HEK293 (cell line): ENCODE measurements around the gene RPS6KA2.

Experiments used
- CTCF ChIP-seq: fragments of 450-650 bp; formaldehyde crosslinking; IDR thresholded peaks from 2 replicates; pipeline ENCODE4 v1.5.1; 2016; ENCODE audit warnings: missing biosample characterization, missing genetic modification characterization
- YY1 ChIP-seq: fragments of 450-650 bp; formaldehyde crosslinking; IDR thresholded peaks from 2 replicates; pipeline ENCODE4 v1.5.1; 2018; ENCODE audit warnings: missing biosample characterization, missing genetic modification characterization
- ZBTB7A ChIP-seq: fragments of 450-650 bp; formaldehyde crosslinking; IDR thresholded peaks from 2 replicates; pipeline ENCODE4 v1.5.1; 2016; ENCODE audit warnings: low read depth, missing biosample characterization, missing genetic modification characterization
- ZNF146 ChIP-seq: fragments of 450-650 bp; formaldehyde crosslinking; IDR thresholded peaks from 2 replicates; pipeline ENCODE4 v1.5.1; 2016; ENCODE audit warnings: missing biosample characterization, missing genetic modification characterization
- ZNF16 ChIP-seq: fragments of 450-650 bp; formaldehyde crosslinking; IDR thresholded peaks from 2 replicates; pipeline ENCODE4 v1.5.1; 2016; ENCODE audit warnings: low read depth, missing biosample characterization, missing genetic modification characterization
- TF ChIP-seq, protein P1 (sequence below): fragments of 450-650 bp; formaldehyde crosslinking; IDR thresholded peaks from 2 replicates; pipeline ENCODE4 v1.5.1; 2017; ENCODE audit warnings: missing biosample characterization, missing genetic modification characterization

DNA sequence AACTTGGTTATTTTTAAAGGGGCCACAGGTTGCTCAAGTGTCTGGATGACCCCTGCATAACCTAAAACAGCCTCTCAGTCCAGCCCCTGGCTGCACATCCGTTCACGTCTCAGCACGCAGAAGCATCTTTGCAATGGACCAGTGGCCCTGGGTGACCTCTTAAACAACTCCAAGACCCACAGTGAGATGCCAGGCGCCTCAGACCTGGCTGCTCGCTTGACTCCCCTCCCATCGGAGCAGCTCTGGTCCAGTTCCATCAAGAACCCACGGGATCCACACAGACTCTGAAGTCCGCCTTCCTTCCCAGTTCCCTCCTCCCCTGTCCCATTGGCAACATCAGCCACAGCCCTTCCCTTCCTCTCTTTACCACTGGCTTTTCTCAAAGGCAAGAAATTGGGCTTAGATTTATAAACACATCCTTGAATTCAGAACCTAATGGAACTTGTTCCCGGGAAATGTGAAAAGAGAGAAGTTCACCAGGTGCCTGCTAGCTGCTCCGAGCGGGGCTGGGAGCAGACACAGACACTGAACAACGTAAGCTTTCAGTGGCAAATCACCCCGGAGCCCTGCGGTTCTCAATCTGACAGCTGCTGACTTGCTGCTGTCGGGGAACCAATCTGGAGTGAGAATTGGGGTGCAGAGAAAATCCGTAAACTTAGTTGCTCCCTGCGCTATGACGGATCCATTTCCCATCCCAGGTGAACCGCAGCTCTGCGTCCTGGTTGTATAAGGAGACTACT is 204.7 kb downstream of the RPS6KA2 start:
- no peak for TF ChIP-seq CTCF
- no peak for TF ChIP-seq ZBTB7A
- no peak for TF ChIP-seq ZNF146 (tag by site-specific recombination)
- TF ChIP-seq YY1: no peak
- TF ChIP-seq, protein P1, sequence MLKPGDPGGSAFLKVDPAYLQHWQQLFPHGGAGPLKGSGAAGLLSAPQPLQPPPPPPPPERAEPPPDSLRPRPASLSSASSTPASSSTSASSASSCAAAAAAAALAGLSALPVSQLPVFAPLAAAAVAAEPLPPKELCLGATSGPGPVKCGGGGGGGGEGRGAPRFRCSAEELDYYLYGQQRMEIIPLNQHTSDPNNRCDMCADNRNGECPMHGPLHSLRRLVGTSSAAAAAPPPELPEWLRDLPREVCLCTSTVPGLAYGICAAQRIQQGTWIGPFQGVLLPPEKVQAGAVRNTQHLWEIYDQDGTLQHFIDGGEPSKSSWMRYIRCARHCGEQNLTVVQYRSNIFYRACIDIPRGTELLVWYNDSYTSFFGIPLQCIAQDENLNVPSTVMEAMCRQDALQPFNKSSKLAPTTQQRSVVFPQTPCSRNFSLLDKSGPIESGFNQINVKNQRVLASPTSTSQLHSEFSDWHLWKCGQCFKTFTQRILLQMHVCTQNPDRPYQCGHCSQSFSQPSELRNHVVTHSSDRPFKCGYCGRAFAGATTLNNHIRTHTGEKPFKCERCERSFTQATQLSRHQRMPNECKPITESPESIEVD: no peak
- no peak for TF ChIP-seq ZNF16 (tag by site-specific recombination)
